HG02884 (cell line): ENCODE data around the gene SNRPA1.

ENCODE experiments used
- ATAC-seq: cut with Tn5 transposase; IDR thresholded peaks from one replicate; pipeline ENCODE4 v1.9.1; 2021; ENCODE audit warnings: mild to moderate bottlenecking, moderate library complexity; ENCODE audit not compliant: unreplicated experiment

Gene SNRPA1

GRCh38 chr15:101244036-101244781, 50.8 kb downstream of the SNRPA1 start:
- ATAC-seq, result no peak

- ATAC-seq, result no peak
These were observed 51.6 kb downstream of the SNRPA1 start for GRCh38 chr15:101243420-101243819.

- no peak for ATAC-seq
These were observed 52.1 kb downstream of the SNRPA1 start for GRCh38 chr15:101242999-101243336.

- peak; percentile 74 for ATAC-seq
These were observed 52.7 kb downstream of the SNRPA1 start for GRCh38 chr15:101242160-101242998.

GRCh38 chr15:101240358-101240757, 54.7 kb downstream of the SNRPA1 start:
- ATAC-seq, result no peak

- ATAC-seq, result no peak
These were observed 55.3 kb downstream of the SNRPA1 start for GRCh38 chr15:101239724-101240136.

- ATAC-seq, result no peak
These were observed 57.8 kb downstream of the SNRPA1 start for GRCh38 chr15:101237251-101237650.

- no peak for ATAC-seq
These were observed 61.3 kb downstream of the SNRPA1 start for GRCh38 chr15:101233651-101234280.

- no peak for ATAC-seq
These were observed 62.4 kb downstream of the SNRPA1 start for GRCh38 chr15:101232677-101233076.
